Coronary artery (tissue), 2 donors: Measurements from ENCODE around the gene CDH2.

Experiments
- DNase-seq: peaks from one replicate; pipeline ENCODE4 v3.0.0-alpha.2; 2017; ENCODE audit warnings: low spot score
- H3K27ac ChIP-seq, 2 donors: fragments of 200-600 bp; sonication (generic); one replicate each; pipeline ENCODE4 v1.5.1; 2016 to 2019
- H3K4me3 ChIP-seq: fragments of 200-600 bp; sonication (generic); 2 replicates; pipeline ENCODE4 v1.5.1; 2016; ENCODE audit warnings: mild to moderate bottlenecking, moderate library complexity
- TF ChIP-seq, protein P1 (sequence below): fragments of 200-600 bp; sonication (generic); IDR thresholded peaks from one replicate; pipeline ENCODE4 v1.5.1; 2019; ENCODE audit warnings: antibody characterized with exemption

Gene CDH2

DNA sequence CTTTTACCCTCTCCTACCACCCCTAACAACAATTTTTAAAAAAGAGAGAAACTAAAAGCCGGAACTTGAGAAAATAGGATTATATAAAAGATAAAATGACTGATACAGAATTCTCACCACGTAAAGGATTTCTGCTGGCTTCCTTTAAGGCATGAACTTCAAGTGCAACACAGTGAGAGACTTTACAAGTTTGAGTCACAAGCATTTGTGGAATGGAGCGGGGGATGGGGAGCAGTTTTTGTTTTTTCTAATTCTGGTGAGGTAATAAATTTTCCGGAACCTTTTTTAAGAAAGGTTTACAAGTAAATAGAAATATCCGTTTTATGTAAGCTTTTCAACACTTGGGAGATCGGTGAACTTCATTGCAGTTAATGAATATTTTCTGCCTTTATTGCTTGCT is 1.8 kb upstream of the CDH2 start:
- no peak overlapping the region for H3K27ac ChIP-seq
- TF ChIP-seq, protein P1, sequence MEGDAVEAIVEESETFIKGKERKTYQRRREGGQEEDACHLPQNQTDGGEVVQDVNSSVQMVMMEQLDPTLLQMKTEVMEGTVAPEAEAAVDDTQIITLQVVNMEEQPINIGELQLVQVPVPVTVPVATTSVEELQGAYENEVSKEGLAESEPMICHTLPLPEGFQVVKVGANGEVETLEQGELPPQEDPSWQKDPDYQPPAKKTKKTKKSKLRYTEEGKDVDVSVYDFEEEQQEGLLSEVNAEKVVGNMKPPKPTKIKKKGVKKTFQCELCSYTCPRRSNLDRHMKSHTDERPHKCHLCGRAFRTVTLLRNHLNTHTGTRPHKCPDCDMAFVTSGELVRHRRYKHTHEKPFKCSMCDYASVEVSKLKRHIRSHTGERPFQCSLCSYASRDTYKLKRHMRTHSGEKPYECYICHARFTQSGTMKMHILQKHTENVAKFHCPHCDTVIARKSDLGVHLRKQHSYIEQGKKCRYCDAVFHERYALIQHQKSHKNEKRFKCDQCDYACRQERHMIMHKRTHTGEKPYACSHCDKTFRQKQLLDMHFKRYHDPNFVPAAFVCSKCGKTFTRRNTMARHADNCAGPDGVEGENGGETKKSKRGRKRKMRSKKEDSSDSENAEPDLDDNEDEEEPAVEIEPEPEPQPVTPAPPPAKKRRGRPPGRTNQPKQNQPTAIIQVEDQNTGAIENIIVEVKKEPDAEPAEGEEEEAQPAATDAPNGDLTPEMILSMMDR = no peak
- H3K4me3 ChIP-seq = peak overlapping the region; percentile 93
- DNase-seq = no peak

GRCh38 chr18:28177828-28178635 is 1.1 kb upstream of the CDH2 start:
- Histone ChIP-seq H3K27ac (peak overlapping the region; percentile 79 to 94), H3K4me3 (peak overlapping the region; percentile 93)
- TF ChIP-seq, protein P1 = no peak
- peak; percentile 78 for DNase-seq

DNA sequence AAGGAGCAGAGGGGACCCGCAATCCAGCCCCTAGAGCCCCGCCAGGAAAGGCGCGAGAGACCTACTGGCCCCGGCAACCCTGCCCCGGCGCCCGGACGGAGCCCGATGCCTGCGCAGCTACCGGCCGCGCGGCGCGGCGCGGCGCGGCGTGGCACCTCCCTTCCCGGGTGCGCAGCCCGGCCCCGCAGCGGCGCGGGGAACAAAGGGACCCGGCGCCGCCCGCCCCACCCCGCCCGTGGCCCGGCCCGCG is 307 bp downstream of the CDH2 start:
- DNase-seq = no peak
- TF ChIP-seq, protein P1 = no peak
- Histone ChIP-seq H3K4me3 (peak overlapping the region; percentile 93), H3K27ac (peak overlapping the region; percentile 79 to 94)

GRCh38 chr18:28175930-28176697 is 816 bp downstream of the CDH2 start:
- TF ChIP-seq, protein P1 = no peak
- Histone ChIP-seq H3K27ac (peak overlapping the region; percentile 79 to 94), H3K4me3 (peak overlapping the region; percentile 93)
- no peak for DNase-seq

- peak overlapping the region; percentile 93 for H3K4me3 ChIP-seq
- DNase-seq = no peak
- peak overlapping the region; percentile 79 to 94 for H3K27ac ChIP-seq
- TF ChIP-seq, protein P1 = no peak
Measured at GRCh38 chr18:28175150-28175929, 1.6 kb downstream of the CDH2 start.

GRCh38 chr18:28174181-28174905 is 2.6 kb downstream of the CDH2 start:
- DNase-seq = no peak
- Histone ChIP-seq H3K4me3 (peak overlapping the region; percentile 93), H3K27ac (no peak overlapping the region)
- TF ChIP-seq, protein P1 = no peak
